LNCaP clone FGC (cell line): Measurements from ENCODE around the gene SMCO3.

Experiments used
- DNase-seq: peaks from one replicate; pipeline ENCODE4 v3.0.0-alpha.2; 2011; ENCODE audit warnings: low read depth
- H3K4me3 ChIP-seq: 2 replicates; pipeline ENCODE4 v1.5.1; 2011; ENCODE audit warnings: mild to moderate bottlenecking, low read depth, low read length, control low read depth
- TF ChIP-seq, protein P1 (sequence below): IDR thresholded peaks from 2 replicates; pipeline ENCODE4 v1.5.1; 2012; ENCODE audit warnings: mild to moderate bottlenecking; ENCODE audit not compliant: control insufficient read depth, insufficient read depth; ENCODE audit errors: extremely low read depth

SMCO3 gene

DNA sequence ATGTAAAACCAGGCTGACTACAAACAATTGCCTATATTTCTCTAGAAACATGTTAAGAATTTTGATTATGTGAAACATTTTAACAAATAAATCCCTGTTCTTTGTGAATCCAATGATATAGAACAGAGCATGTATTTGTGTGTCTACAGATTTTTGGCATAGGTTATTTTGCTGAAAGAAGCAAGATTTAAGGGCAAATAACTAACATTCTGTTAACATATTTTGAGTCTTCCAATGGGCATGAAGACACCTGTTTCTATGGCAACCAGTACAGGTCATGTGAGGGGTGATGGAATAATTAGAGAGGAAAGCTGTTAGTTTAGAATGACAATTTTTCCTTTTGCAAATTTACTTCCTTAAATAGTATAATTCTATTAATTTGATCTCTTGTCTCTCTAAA is 20.5 kb upstream of the SMCO3 start:
- DNase-seq: no peak
- TF ChIP-seq, protein P1, sequence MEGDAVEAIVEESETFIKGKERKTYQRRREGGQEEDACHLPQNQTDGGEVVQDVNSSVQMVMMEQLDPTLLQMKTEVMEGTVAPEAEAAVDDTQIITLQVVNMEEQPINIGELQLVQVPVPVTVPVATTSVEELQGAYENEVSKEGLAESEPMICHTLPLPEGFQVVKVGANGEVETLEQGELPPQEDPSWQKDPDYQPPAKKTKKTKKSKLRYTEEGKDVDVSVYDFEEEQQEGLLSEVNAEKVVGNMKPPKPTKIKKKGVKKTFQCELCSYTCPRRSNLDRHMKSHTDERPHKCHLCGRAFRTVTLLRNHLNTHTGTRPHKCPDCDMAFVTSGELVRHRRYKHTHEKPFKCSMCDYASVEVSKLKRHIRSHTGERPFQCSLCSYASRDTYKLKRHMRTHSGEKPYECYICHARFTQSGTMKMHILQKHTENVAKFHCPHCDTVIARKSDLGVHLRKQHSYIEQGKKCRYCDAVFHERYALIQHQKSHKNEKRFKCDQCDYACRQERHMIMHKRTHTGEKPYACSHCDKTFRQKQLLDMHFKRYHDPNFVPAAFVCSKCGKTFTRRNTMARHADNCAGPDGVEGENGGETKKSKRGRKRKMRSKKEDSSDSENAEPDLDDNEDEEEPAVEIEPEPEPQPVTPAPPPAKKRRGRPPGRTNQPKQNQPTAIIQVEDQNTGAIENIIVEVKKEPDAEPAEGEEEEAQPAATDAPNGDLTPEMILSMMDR: no peak
- no peak overlapping the region for H3K4me3 ChIP-seq

DNA sequence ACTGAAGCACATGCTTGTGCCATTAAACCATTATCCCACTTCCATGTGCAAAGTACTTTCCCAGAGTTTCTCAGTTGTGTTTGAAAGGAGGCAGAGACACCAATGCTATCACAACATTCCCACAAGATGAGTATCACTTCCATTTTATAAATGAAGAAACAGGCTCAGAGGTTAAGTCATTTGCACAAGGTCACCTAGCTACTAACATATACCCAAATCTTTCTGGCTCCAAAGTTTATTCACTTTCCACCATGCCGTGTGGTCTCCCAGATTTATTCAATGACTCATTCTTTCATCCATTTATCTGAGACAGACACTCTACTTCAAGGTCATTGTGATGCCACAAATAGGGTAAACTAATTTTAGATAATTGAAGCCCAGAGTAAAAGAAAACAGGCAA is 20.0 kb upstream of the SMCO3 start:
- no peak overlapping the region for H3K4me3 ChIP-seq
- no peak for DNase-seq
- TF ChIP-seq, protein P1: no peak

DNA sequence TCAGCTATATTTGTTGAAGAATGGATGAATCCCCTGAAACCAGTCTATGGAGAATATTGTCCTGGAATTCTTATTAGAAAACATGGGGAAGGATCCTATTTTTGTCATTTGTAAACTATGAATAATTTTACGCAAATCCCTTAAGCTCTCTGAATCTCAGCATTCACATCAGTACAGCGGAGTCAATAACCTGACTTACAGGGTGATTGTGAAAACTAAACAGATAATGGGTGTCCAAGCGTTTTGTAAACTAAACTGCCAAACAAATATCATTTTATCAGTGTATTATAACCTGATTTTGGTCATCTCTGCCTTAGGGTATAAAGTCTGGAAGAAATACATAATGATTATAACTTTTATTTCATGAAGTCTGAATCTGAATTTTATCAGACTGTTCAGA is 19.4 kb upstream of the SMCO3 start:
- TF ChIP-seq, protein P1: no peak
- H3K4me3 ChIP-seq: no peak overlapping the region

DNA sequence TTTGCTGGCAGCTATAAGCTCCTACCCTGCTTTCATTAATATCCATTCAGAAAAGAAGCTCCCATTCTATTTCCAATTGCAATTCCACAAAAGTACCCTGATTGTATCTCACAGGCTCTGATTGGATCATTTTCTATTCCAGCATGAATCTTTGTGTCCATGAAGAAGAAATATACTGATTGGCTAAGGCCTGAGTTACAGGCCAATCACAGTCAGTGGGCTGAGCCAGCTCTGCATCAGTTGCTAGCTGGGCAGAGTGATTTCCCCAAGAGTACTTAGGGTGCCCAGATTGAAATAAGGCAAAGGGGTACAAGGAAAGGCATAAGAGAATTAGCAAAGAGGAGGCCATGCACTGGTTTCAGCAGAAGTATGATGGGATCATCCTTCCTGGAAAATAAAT is 14.9 kb upstream of the SMCO3 start:
- DNase-seq: no peak
- no peak overlapping the region for H3K4me3 ChIP-seq
- TF ChIP-seq, protein P1: no peak

More for the DNA sequence above, 19.4 kb upstream of the SMCO3 start:
- DNase-seq: no peak

DNA sequence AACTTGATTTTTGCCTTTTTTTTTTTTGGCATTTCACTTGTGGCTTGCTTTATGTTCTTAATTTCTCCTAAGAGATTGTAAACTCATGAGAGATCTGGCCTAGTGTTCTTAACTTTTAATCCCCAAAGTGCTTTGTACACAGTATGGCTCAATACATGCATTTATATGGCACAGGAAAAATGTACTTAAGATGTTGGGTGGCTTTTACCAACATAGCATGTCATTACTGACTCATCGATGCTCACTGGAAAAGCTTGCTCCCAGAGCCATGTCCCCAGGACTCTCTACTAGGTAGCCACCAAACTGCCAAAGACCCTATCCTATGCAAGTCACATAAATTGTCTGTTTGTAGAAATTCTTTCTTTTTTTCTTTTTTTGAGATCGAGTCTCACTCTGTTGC is 13.1 kb upstream of the SMCO3 start:
- DNase-seq: no peak
- no peak overlapping the region for H3K4me3 ChIP-seq
- TF ChIP-seq, protein P1: no peak

DNA sequence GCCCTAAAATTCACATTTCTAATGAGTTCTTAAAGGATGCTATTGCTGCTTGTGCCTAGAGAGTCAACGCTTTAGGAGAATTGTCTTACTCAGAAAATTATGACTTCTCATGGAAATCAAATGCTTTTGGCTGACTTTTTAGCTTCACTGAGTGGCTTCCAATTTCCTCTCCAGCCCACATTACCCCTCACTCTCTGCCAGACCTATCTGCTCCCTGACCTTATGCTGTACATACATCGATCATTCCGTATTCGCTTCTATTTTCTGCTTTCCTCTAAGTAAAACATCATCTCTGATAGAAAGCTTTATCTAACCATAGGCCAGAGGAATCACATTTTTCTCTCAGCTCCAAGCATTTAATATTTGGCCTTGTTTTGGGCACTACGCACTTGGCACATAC is 12.5 kb upstream of the SMCO3 start:
- H3K4me3 ChIP-seq: no peak overlapping the region
- DNase-seq: no peak
- TF ChIP-seq, protein P1: no peak

DNA sequence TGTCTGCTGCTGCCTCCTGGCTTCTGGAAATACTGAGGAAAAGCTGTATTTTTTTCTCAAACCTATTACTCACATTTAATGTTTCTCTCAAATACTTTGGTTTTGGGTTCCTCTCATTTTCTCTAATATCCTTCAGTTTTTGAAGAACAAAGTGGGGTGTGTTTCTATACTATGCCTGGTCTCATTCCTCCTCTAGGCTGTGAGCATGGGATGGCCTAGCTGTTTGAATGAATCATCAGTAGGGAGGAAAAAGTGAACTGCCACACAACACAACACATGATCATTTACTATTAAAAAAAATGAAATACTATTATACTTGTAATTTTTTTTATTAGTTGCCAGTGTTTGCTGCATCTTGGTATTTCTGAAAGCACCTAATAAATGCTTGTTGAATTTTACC is 11.3 kb upstream of the SMCO3 start:
- no peak for DNase-seq
- no peak overlapping the region for H3K4me3 ChIP-seq
- TF ChIP-seq, protein P1: no peak
